Small intestine (tissue), 7 donors: ENCODE results near the gene RARB. TPM values are rescaled to one million over a fixed set of nuclear protein-coding genes. Genes with fewer than 3 reads are reported as not detected.

Source experiments
- DNase-seq, 2 donors: peaks; one replicate each; pipeline versions ENCODE4 v3.0.0 to v3.0.0-alpha.2; 2013
- FAIRE-seq: peaks from 2 replicates; lab custom pipeline; 2012; peaks lifted over from hg19 to GRCh38; lab: Jason Lieb, UNC
- H3K27ac ChIP-seq, 3 donors: one replicate each; pipeline ENCODE4 v1.5.1; 2013; ENCODE audit warnings: low read length in 2 of 3, mild to moderate bottlenecking in 2 of 3, control low read depth in 1 of 3, inconsistent platforms in 1 of 3, low read depth in 1 of 3, moderate library complexity in 1 of 3
- H3K27me3 ChIP-seq, 3 donors: one replicate each; pipeline ENCODE4 v1.6.1; 2013; ENCODE audit warnings: low read length in 3 of 3, inconsistent platforms in 1 of 3; ENCODE audit not compliant: control insufficient read depth in 3 of 3, insufficient read depth in 3 of 3
- H3K36me3 ChIP-seq, 3 donors: one replicate each; pipeline ENCODE4 v1.6.1; 2013; ENCODE audit warnings: low read length in 3 of 3, inconsistent platforms in 1 of 3, low read depth in 1 of 3, mild to moderate bottlenecking in 1 of 3, moderate library complexity in 1 of 3; ENCODE audit not compliant: control insufficient read depth in 3 of 3, insufficient read depth in 2 of 3
- H3K4me1 ChIP-seq, 3 donors: one replicate each; pipeline ENCODE4 v1.6.1; 2013; ENCODE audit warnings: low read length in 2 of 3, inconsistent platforms in 1 of 3, low read depth in 1 of 3, mild to moderate bottlenecking in 1 of 3, moderate library complexity in 1 of 3; ENCODE audit not compliant: control insufficient read depth in 3 of 3, insufficient read depth in 2 of 3
- H3K4me3 ChIP-seq, 3 donors: one replicate each; pipeline ENCODE4 v1.5.1; 2013; ENCODE audit warnings: low read length in 3 of 3, control low read depth in 1 of 3, inconsistent platforms in 1 of 3, low read depth in 1 of 3, mild to moderate bottlenecking in 1 of 3, moderate library complexity in 1 of 3
- H3K9me3 ChIP-seq, 2 donors: one replicate each; pipeline ENCODE4 v1.6.1; 2013; ENCODE audit warnings: low read depth in 1 of 2, low read length in 1 of 2; ENCODE audit not compliant: control insufficient read depth in 2 of 2, insufficient read depth in 1 of 2
- WGBS, 3 donors: extraction: QIAGEN DNeasy Blood & Tissue Kit; methylation state at CpG; one replicate each; pipeline ENCODE4 v1.1.7; 2013; 5-methylcytosine and 5-hydroxymethylcytosine counted together
- polyA plus RNA-seq, 4 donors: library from polyadenylated mRNA; stranded (reverse) in 3 of 4; unstranded in 1 of 4; fragments of 200-250 nt in 3 of 4; fragments of 120-200 nt in 1 of 4; gene quantifications; one replicate each; pipeline versions ENCODE4 v1.2.1 to v1.2.3, GENCODE V29; 2013
- donor health status: healthy with polysubstance abuse.
- donor health status: control.
- donor health status: control.
- donor health status: Bipolar disorder and iron deficiency.
- donor health status: healthy.

Gene RARB
- polyA plus RNA-seq, 4 donors: 0.27 to 9.0 (median 0.89) TPM

- Histone ChIP-seq H3K4me1 (peaks cover 0 to 5% (median 0%) of the 10 kb centered on the region in 3 donors), H3K36me3 (no peaks in the 10 kb centered on the region), H3K4me3 (no peak overlapping the region), H3K9me3 (peaks cover 0 to 8% of the 10 kb centered on the region in 2 donors), H3K27ac (no peak overlapping the region), H3K27me3 (no peaks in the 10 kb centered on the region)
- DNase-seq (no peak), FAIRE-seq (no peak)
Observed at GRCh38 chr3:25531971-25532370, 103.9 kb downstream of the RARB start.

DNA sequence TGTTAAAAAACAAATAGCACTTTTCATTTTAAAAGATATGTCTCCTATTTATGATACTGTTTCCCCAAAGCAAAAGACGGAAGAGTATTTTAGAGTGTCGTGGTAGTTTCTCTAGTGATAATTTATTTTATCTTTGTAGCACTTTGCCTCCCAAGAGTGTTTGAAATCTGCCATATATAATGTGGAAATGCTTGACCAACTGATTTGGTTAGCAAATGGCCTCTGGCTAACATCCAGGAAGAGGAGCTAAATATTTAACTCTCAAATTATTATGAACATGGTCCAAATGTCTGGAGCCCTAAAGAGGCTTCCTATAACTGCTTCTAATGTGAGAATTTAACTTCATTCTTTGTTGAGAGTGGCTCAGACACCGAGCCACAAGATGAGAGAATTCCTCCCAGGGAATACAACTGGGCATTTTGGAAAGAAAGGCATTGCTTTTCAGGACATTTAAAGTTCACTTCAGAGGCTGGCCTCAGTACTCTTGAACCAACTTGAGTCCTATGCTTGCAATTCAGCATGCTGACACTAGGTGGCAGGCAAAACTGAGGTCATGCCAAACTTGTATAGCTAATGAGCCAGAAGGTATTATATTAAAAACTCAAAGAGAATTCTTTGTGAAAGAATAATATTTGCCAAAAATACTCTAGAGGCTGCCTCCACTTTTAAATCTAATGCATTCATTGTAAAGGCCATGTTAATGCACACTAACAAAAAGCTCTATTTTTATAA, 104.5 kb downstream of the RARB start:
- H3K27me3 ChIP-seq: no peaks in the 10 kb centered on the region
- no peak overlapping the region for H3K27ac ChIP-seq
- WGBS, 3 donors: 78 to 86% (median 86%) methylated on average over 3 of the region's 3 CpGs
- FAIRE-seq (no peak), DNase-seq (peak in 1 of 2 donors; percentile 45)
- peaks cover 0 to 5% (median 0%) of the 10 kb centered on the region in 3 donors for H3K4me1 ChIP-seq
- no peak overlapping the region for H3K4me3 ChIP-seq
- H3K9me3 ChIP-seq: peaks cover 0 to 8% of the 10 kb centered on the region in 2 donors
- no peaks in the 10 kb centered on the region for H3K36me3 ChIP-seq

DNA sequence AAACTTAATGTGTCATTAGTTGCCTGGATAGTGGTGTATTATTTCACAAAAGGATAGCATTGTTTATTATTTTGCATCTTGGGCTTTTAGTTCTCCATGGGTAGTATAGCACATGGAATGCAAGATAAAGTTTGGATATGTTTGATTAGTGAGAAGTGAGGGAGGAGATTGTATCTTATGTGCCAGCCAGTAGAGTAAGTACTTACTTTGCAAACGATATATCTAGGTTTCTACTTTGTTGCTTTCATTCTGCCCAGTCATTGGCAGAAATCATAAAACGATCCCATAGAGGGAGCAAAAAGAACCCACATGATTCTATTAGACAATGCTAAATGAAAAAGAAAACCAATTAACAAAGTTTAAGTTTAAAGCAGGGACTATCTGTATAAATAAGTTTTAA, 105.3 kb downstream of the RARB start:
- FAIRE-seq: no peak
- Histone ChIP-seq H3K36me3 (no peaks in the 10 kb centered on the region), H3K9me3 (peaks cover 0 to 8% of the 10 kb centered on the region in 2 donors), H3K4me1 (peaks cover 0 to 5% (median 0%) of the 10 kb centered on the region in 3 donors), H3K4me3 (no peak overlapping the region), H3K27me3 (no peaks in the 10 kb centered on the region), H3K27ac (no peak overlapping the region)
- DNase-seq: no peak
- 47 to 62% (median 57%) methylated on average over 2 of the region's 2 CpGs for WGBS, 3 donors

DNA sequence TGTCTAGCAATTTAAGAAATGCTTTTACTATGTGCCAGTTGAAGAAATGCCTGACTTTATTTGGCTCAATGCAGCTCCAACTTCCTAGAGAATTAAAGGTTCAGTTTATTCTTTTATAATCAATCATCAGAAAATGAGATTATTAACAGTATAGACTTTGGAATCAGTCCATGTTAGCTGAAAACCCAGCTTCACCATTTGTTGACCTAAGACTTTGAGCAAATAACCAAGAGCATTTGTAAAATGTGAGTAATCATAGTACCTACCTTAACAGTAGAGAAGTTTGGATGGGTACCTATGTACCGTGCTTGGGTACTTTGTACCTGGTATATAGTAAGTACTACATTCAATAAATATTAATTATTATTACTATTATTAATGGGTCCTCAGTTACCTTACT, 105.9 kb downstream of the RARB start:
- no peak for FAIRE-seq
- DNase-seq: no peak
- 49 to 65% (median 62%) methylated on average over 1 of the region's 1 CpG for WGBS, 3 donors
- Histone ChIP-seq H3K27me3 (no peaks in the 10 kb centered on the region), H3K27ac (no peak overlapping the region), H3K9me3 (peaks cover 0 to 8% of the 10 kb centered on the region in 2 donors), H3K4me3 (no peak overlapping the region), H3K4me1 (peaks cover 0 to 5% (median 0%) of the 10 kb centered on the region in 3 donors), H3K36me3 (no peaks in the 10 kb centered on the region)

DNA sequence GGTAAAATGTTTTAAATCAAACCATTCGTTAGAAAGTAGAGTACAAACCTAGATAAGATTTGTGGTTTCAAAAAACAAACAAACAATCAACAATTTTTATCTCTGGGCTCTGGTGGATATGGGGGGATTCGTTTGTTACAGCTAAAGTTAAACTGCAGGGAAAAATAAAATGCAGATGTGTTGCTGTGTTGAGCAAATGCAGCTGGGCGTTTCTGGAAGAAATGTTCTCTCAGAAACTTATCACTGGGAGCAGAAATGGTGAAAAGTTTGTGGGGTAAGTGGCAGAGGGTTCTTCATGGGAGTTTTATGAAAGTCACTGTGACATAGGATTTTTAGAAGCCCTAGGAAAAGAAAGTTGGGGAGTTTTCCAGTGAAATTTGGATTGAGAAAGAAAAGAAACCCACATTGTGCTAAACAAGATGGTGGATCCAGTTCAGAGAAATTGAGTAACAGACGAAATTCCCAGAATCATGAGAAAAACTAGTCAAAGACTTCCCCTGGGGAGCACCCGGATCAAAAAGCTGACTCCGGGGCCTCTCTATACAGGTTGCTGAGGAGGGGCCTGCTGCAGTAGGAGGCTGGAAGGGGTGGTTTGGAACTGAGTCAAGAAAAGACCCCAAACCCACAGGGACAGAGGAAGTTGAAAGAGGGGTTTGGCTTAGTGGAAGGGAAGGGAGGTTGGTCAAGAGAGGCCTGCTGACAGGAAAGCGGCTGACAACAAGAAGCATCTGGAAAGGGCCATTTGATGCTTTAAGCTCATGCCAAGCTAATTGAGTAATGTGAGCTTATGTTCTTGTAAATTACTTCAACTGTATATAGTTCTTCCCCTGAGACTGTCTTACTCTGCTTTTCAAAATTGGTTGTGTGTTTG, 108.7 kb downstream of the RARB start:
- H3K36me3 ChIP-seq: no peaks in the 10 kb centered on the region
- H3K4me1 ChIP-seq: peaks cover 0 to 5% (median 0%) of the 10 kb centered on the region in 3 donors
- 69 to 82% (median 71%) methylated on average over 7 of the region's 7 CpGs for WGBS, 3 donors
- no peak overlapping the region for H3K4me3 ChIP-seq
- FAIRE-seq: no peak
- peaks cover 0 to 4% of the 10 kb centered on the region in 2 donors for H3K9me3 ChIP-seq
- no peaks in the 10 kb centered on the region for H3K27me3 ChIP-seq
- DNase-seq: no peak
- no peak overlapping the region for H3K27ac ChIP-seq

GRCh38 chr3:25537516-25537915, 109.5 kb downstream of the RARB start:
- Histone ChIP-seq H3K27me3 (no peaks in the 10 kb centered on the region), H3K27ac (no peak overlapping the region), H3K4me3 (no peak overlapping the region), H3K4me1 (peaks cover 0 to 5% (median 0%) of the 10 kb centered on the region in 3 donors), H3K36me3 (no peaks in the 10 kb centered on the region), H3K9me3 (peaks cover 0 to 3% of the 10 kb centered on the region in 2 donors)
- no peak for DNase-seq
- no peak for FAIRE-seq
- 82 to 83% (median 83%) methylated on average over 3 of the region's 3 CpGs for WGBS, 3 donors

DNA sequence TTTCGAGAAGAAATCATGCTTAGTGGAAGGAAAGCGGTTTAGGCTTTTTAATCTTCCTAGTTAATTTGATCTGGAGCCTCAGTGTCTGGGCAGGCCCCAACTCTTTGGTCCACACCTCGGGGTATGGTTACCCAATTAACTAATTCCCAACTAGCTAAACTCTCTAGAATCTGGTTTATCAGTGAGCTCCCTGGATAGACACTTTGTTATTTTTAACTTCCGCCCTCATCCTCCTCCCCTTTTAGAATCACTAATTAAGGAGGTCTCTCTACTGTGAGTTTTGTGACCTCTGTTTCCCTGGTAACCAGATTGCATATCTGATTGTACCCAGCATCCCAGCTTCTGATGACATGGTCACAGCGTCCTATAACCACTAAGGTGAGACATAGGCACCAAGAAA, 112.2 kb downstream of the RARB start:
- Histone ChIP-seq H3K36me3 (no peaks in the 10 kb centered on the region), H3K4me1 (no peaks in the 10 kb centered on the region), H3K27me3 (no peaks in the 10 kb centered on the region), H3K27ac (no peak overlapping the region), H3K4me3 (no peak overlapping the region), H3K9me3 (no peaks in the 10 kb centered on the region)
- 61 to 83% (median 72%) methylated on average over 5 of the region's 5 CpGs for WGBS, 3 donors
- no peak for FAIRE-seq
- no peak for DNase-seq

DNA sequence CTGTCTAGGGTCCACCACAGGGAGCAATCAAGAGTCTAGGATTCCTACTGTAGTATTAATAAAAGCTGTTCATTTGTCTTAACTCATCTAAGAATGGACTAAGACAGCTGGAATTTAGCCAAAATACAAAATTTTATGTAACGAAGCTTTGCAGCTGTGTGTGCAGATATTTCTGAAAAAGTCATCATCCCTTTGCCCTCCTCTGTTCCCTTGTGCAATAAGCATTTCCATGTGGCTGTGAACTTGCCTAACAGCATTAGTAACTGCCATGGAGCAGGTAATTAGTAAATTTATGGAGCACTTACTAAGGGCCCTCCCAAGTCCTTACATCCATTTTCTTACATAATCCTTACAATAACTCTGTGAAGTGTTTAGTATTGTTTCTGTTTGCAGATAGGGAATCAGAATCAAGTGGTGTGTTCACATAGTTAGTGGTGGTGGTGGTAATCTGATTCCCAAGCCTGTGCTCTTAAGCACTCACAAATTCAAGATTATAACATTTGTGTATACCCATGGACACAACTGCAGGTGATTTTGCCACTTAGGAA, 114.5 kb downstream of the RARB start:
- Histone ChIP-seq H3K36me3 (peaks cover 0 to 2% (median 0%) of the 10 kb centered on the region in 3 donors), H3K9me3 (no peaks in the 10 kb centered on the region), H3K27ac (no peak overlapping the region), H3K27me3 (no peaks in the 10 kb centered on the region), H3K4me1 (no peaks in the 10 kb centered on the region), H3K4me3 (no peak overlapping the region)
- 50 to 54% (median 53%) methylated on average over 1 of the region's 1 CpG for WGBS, 3 donors
- DNase-seq (no peak), FAIRE-seq (no peak)
